ENCODE data around the gene PNPLA7. TPM values are rescaled to one million over a fixed set of nuclear protein-coding genes. Genes with fewer than 3 reads are reported as not detected.
"Not testable (repeated sequence)": the region's sequence is repeated elsewhere in the genome, so short reads cannot be mapped to it uniquely, and the experiment has no call there.

The PNPLA7 gene
- total RNA-seq, 1 donor from 2014 or later, result 13.7 TPM

GRCh38 chr9:137570566-137570965, 20.4 kb upstream of the PNPLA7 start:
- H3K36me3 ChIP-seq, result peaks cover 40% of the 10 kb centered on the region
- no peak for ATAC-seq
- intact Hi-C loops (cut with DNase I), result no loop called here

GRCh38 chr9:137569609-137570203, 19.5 kb upstream of the PNPLA7 start:
- no peaks in the 10 kb centered on the region for H3K4me1 ChIP-seq
- no peak overlapping the region for H3K27ac ChIP-seq
- H3K9me3 ChIP-seq, result no peaks in the 10 kb centered on the region
- no peak for ATAC-seq
- no peak overlapping the region for H3K4me3 ChIP-seq
- H3K27me3 ChIP-seq, result no peaks in the 10 kb centered on the region
- TF ChIP-seq CTCF (IDR thresholded peaks at IDR 0.05), result no peak
- no peak for DNase-seq
- intact Hi-C loops (cut with DNase I), result no loop called here
- H3K36me3 ChIP-seq, result peaks cover 37% of the 10 kb centered on the region

More at GRCh38 chr9:137570566-137570965, 20.4 kb upstream of the PNPLA7 start:
- no peak overlapping the region for H3K4me3 ChIP-seq
- no peaks in the 10 kb centered on the region for H3K4me1 ChIP-seq
- H3K9me3 ChIP-seq, result no peaks in the 10 kb centered on the region
- no peaks in the 10 kb centered on the region for H3K27me3 ChIP-seq
- DNase-seq, result no peak
- no peak overlapping the region for H3K27ac ChIP-seq
- no peak for TF ChIP-seq CTCF (IDR thresholded peaks at IDR 0.05)

GRCh38 chr9:137568445-137568844, 18.2 kb upstream of the PNPLA7 start:
- H3K27ac ChIP-seq; H3K4me3 ChIP-seq; H3K4me1 ChIP-seq; H3K27me3 ChIP-seq; H3K9me3 ChIP-seq; intact Hi-C loops (cut with DNase I); ATAC-seq; DNase-seq: not testable (repeated sequence)
- peaks cover 37% of the 10 kb centered on the region for H3K36me3 ChIP-seq

- Histone ChIP-seq H3K27me3 (no peaks in the 10 kb centered on the region), H3K27ac (no peak overlapping the region), H3K4me1 (no peaks in the 10 kb centered on the region), H3K9me3 (no peaks in the 10 kb centered on the region), H3K4me3 (no peak overlapping the region), H3K36me3 (peaks cover 37% of the 10 kb centered on the region)
- DNase-seq (no peak), ATAC-seq (no peak)
- no peak for TF ChIP-seq CTCF (IDR thresholded peaks at IDR 0.05)
- intact Hi-C loops (cut with DNase I), result no loop called here
Measured at GRCh38 chr9:137564817-137565411, 14.7 kb upstream of the PNPLA7 start.

DNA sequence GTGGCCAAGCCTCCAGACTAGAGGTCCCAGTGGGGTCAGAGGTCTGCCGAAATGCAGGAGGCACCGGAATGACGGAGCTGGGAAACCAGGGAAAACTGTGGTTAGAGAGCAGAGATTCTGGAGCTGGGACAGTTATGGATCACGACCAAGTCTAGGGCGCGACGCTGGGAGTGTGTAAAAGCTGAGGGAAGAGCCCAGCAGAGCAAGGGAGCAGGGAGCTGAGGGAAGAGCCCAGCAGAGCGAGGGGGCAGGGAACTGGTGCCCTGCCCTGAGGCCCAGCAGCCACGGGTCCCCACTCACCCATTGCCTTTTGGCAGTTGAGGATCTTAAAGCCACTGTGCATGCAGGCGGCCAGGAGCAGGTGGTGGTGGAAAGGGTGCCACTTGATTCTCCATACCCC, 13.9 kb upstream of the PNPLA7 start:
- Histone ChIP-seq H3K27me3 (no peaks in the 10 kb centered on the region), H3K27ac (no peak overlapping the region), H3K4me1 (no peaks in the 10 kb centered on the region), H3K4me3 (no peak overlapping the region), H3K36me3 (peaks cover 40% of the 10 kb centered on the region), H3K9me3 (no peaks in the 10 kb centered on the region)
- DNase-seq, result no peak
- ATAC-seq, result no peak
- no peak for TF ChIP-seq CTCF (IDR thresholded peaks at IDR 0.05)
- intact Hi-C loops (cut with DNase I), result no loop called here

- ATAC-seq (no peak), DNase-seq (no peak)
- H3K9me3 ChIP-seq, result no peaks in the 10 kb centered on the region
- H3K27ac ChIP-seq, result no peak overlapping the region
- no peaks in the 10 kb centered on the region for H3K27me3 ChIP-seq
- intact Hi-C loops (cut with DNase I), result no loop called here
- no peak for TF ChIP-seq CTCF (IDR thresholded peaks at IDR 0.05)
- peaks cover 59% of the 10 kb centered on the region for H3K36me3 ChIP-seq
- no peaks in the 10 kb centered on the region for H3K4me1 ChIP-seq
- no peak overlapping the region for H3K4me3 ChIP-seq
Measured at GRCh38 chr9:137558127-137558526, 7.9 kb upstream of the PNPLA7 start.

Measured in upper lobe of right lung (tissue), 1 donor.